ENCODE results near the gene EIF2B1. TPM values are rescaled to one million over a fixed set of nuclear protein-coding genes. Genes with fewer than 3 reads are reported as not detected.

EIF2B1 gene
- total RNA-seq, 4 donors from 2014 or later = 162 to 221 (median 181) TPM

- Histone ChIP-seq H3K27me3 (no peaks in the 10 kb centered on the region), H3K9me3 (no peaks in the 10 kb centered on the region), H3K4me1 (no peaks in the 10 kb centered on the region), H3K27ac (no peak overlapping the region), H3K36me3 (peaks cover 0 to 100% (median 44%) of the 10 kb centered on the region in 3 donors), H3K4me3 (no peak overlapping the region)
- WGBS, 2 donors = 71 to 72% methylated on average over 8 of the region's 8 CpGs
- TF ChIP-seq EP300 (IDR thresholded peaks at IDR 0.05) = no peak
- no peak for TF ChIP-seq POLR2A (IDR thresholded peaks at IDR 0.05)
- no peak for TF ChIP-seq CTCF (IDR thresholded peaks at IDR 0.05)
- DNase-seq (ENCODE audit: low spot score in 2 of 2) = no peak
Observed at GRCh38 chr12:123621101-123621500, 12.4 kb downstream of the EIF2B1 start.

GRCh38 chr12:123617580-123617979, 15.9 kb downstream of the EIF2B1 start:
- H3K36me3 ChIP-seq = peaks cover 0 to 100% (median 59%) of the 10 kb centered on the region in 3 donors

GRCh38 chr12:123617144-123617543, 16.3 kb downstream of the EIF2B1 start:
- 53 to 72% methylated on average over 3 of the region's 3 CpGs for WGBS, 2 donors
- H3K36me3 ChIP-seq = peaks cover 0 to 100% (median 56%) of the 10 kb centered on the region in 3 donors

More at GRCh38 chr12:123617580-123617979, 15.9 kb downstream of the EIF2B1 start:
- TF ChIP-seq POLR2A (IDR thresholded peaks at IDR 0.05) = no peak
- TF ChIP-seq CTCF (IDR thresholded peaks at IDR 0.05) = no peak
- no peak for TF ChIP-seq EP300 (IDR thresholded peaks at IDR 0.05)
- Histone ChIP-seq H3K9me3 (no peaks in the 10 kb centered on the region), H3K27me3 (no peaks in the 10 kb centered on the region), H3K4me1 (no peaks in the 10 kb centered on the region), H3K27ac (no peak overlapping the region), H3K4me3 (no peak overlapping the region)
- DNase-seq (ENCODE audit: low spot score in 2 of 2) = no peak
- WGBS, 2 donors = 86 to 91% methylated on average over 13 of the region's 13 CpGs

GRCh38 chr12:123614531-123614930, 19.0 kb downstream of the EIF2B1 start:
- WGBS, 2 donors = 63 to 74% methylated on average over 4 of the region's 4 CpGs
- no peaks in the 10 kb centered on the region for H3K9me3 ChIP-seq
- no peak overlapping the region for H3K4me3 ChIP-seq
- no peaks in the 10 kb centered on the region for H3K27me3 ChIP-seq
- TF ChIP-seq EP300 (IDR thresholded peaks at IDR 0.05) = no peak
- no peak for TF ChIP-seq CTCF (IDR thresholded peaks at IDR 0.05)
- TF ChIP-seq POLR2A (IDR thresholded peaks at IDR 0.05) = no peak
- DNase-seq (ENCODE audit: low spot score in 2 of 2) = no peak
- H3K36me3 ChIP-seq = peaks cover 2 to 100% (median 45%) of the 10 kb centered on the region in 3 donors
- no peaks in the 10 kb centered on the region for H3K4me1 ChIP-seq
- H3K27ac ChIP-seq = no peak overlapping the region

More at GRCh38 chr12:123617144-123617543, 16.3 kb downstream of the EIF2B1 start:
- H3K27me3 ChIP-seq = no peaks in the 10 kb centered on the region
- DNase-seq (ENCODE audit: low spot score in 2 of 2) = no peak
- no peak overlapping the region for H3K27ac ChIP-seq
- H3K4me1 ChIP-seq = no peaks in the 10 kb centered on the region
- H3K4me3 ChIP-seq = no peak overlapping the region
- no peak for TF ChIP-seq EP300 (IDR thresholded peaks at IDR 0.05)
- no peak for TF ChIP-seq POLR2A (IDR thresholded peaks at IDR 0.05)
- no peak for TF ChIP-seq CTCF (IDR thresholded peaks at IDR 0.05)
- no peaks in the 10 kb centered on the region for H3K9me3 ChIP-seq

GRCh38 chr12:123614110-123614509, 19.4 kb downstream of the EIF2B1 start:
- Histone ChIP-seq H3K4me1 (no peaks in the 10 kb centered on the region), H3K27ac (no peak overlapping the region), H3K27me3 (no peaks in the 10 kb centered on the region), H3K4me3 (no peak overlapping the region), H3K36me3 (peaks cover 2 to 100% (median 44%) of the 10 kb centered on the region in 3 donors), H3K9me3 (no peaks in the 10 kb centered on the region)
- no peak for DNase-seq (ENCODE audit: low spot score in 2 of 2)
- no peak for TF ChIP-seq POLR2A (IDR thresholded peaks at IDR 0.05)
- 94 to 96% methylated on average over 2 of the region's 2 CpGs for WGBS, 2 donors

- H3K36me3 ChIP-seq = peaks cover 4 to 86% (median 33%) of the 10 kb centered on the region in 3 donors
- no peak overlapping the region for H3K4me3 ChIP-seq
- peaks cover 0 to 22% (median under 1%) of the 10 kb centered on the region in 4 donors for H3K4me1 ChIP-seq
- TF ChIP-seq CTCF (IDR thresholded peaks at IDR 0.05) (no peak), POLR2A (IDR thresholded peaks at IDR 0.05) (no peak), EP300 (IDR thresholded peaks at IDR 0.05) (no peak)
- H3K9me3 ChIP-seq = no peaks in the 10 kb centered on the region
- no peak for DNase-seq (ENCODE audit: low spot score in 2 of 2)
- H3K27me3 ChIP-seq = no peaks in the 10 kb centered on the region
- WGBS, 2 donors = 90 to 91% methylated on average over 8 of the region's 8 CpGs
- no peak overlapping the region for H3K27ac ChIP-seq
Observed at GRCh38 chr12:123608182-123608581, 25.3 kb downstream of the EIF2B1 start.
